M059J (cell line): Measurements from ENCODE around the gene CST3. TPM values are rescaled to one million over a fixed set of nuclear protein-coding genes. Genes with fewer than 3 reads are reported as not detected.
A peak's percentile ranks its signal among the peaks of the same experiment; 100 is the strongest.
"Not testable (repeated sequence)": the region's sequence is repeated elsewhere in the genome, so short reads cannot be mapped to it uniquely, and the experiment has no call there.

ENCODE experiments used
- DNase-seq: peaks from one replicate; pipeline ENCODE4 v3.0.0-alpha.2; 2012; ENCODE audit warnings: low read depth
- total RNA-seq: library from RNA; depleted of rRNA; stranded (reverse); fragments of >200 nt; shearing (Covaris generic); gene quantifications from 2 replicates; pipeline ENCODE4 v1.2.3, GENCODE V29; 2014

Gene CST3
- total RNA-seq, 1 experiment from 2014 or later: 411 TPM

GRCh38 chr20:23628402-23629016, 9.2 kb downstream of the CST3 start:
- DNase-seq: no peak

- DNase-seq: peak; percentile 38
These were observed 10.3 kb downstream of the CST3 start for GRCh38 chr20:23627501-23627900.

DNA sequence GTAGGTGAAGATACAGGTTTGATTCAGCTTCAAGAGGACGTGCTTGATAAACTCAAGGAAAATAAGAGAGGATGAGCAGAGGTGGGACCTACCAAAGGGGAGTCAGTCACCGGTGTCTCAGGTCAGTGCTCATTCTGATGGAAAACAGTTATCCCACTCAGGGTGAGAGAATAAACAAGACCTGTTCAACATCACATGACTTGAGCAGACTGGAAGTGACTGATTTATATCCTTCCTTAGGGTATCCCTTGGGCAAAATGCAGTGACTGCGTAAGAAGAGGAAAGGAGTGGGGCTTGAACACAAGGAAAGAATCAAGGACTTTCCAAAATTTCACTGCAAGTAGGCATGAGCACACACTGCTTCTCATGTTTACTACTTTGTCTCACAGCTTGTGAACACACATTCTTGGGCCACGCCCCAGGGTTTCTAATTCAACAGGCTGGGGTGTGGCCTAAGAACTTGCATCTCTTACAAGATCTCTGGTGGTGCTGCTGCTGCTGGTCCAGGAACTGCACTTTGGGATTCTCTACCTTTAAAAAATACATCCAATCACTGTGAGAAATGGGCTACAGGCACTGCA, 11.6 kb downstream of the CST3 start:
- peak; percentile 29 for DNase-seq

DNA sequence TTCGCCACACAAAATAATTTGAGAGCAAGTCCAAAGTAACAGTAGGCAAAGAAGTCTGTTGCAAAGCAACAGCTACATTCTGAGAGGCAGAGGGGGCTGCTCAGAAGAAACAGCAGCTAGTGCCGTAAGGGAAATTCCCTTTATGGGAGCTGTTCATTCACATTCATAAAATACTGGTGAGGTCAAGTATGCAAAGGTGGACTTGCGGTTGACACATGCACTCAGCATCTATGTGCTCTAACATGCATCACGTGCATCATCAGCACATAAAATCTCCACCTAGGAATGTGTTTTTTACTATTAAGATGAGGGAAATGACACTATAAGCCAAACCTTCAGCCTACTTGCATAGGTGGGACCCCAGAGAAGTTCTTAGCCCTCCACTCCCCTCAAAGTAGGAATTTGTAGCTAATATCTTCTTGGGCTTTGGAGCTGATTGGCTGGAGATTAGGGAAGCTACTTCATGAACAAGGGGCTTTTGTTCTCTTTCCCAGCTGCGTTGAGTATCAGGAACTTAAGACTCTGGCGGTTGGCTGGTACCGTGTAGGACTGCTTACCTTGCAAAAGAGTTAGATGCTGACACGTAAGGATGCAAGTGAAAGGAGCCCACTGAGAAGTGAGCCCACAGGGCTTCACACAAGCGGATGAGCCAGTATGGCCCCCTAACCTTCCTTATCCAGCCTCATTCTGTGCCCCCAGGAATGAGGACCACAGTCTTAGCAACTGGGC, 12.4 kb downstream of the CST3 start:
- peak; percentile 31 for DNase-seq

DNA sequence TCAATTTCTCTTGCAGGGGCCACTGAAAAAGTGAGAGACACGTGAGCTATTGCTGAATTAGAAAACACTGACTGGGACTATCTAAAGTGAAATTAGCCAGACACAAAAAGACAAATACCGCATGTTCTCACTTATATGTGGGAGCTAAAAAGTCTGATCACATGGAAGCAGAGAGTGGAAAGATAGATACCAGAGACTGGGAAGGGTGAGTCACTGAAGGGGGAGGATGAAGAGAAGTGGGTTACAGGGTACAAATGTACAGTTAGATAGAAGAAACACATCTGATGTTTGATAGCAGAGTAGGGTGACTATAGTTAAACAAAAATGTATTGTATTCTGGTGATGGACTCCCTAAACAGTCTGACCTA, 13.4 kb downstream of the CST3 start:
- DNase-seq: no peak

GRCh38 chr20:23623666-23624323, 14.0 kb downstream of the CST3 start:
- DNase-seq: no peak

DNA sequence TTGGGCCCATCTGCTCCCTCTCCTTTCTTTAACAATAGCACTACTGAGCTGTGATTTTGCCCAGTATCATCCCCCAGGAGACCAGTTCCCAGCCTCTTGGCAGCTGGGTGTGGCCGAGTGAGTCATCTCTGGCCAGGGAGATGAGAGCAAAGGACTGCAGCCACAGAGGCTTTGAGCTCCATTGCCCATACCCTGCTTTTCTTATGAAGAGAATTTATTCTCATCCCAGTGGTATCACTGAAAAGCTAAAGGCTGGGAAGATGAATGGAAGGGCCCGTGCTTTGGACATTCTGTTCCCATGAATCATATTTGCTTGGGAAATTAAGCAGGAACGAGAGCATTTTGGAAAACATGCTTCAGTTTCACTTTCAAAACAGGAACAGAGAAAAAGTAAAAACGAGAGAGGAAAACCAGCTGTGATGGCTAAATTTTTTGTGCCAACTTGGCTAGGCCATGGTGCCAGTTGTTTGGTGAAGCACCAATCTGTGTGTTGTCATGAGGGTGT, 14.9 kb downstream of the CST3 start:
- DNase-seq: peak; percentile 93

DNA sequence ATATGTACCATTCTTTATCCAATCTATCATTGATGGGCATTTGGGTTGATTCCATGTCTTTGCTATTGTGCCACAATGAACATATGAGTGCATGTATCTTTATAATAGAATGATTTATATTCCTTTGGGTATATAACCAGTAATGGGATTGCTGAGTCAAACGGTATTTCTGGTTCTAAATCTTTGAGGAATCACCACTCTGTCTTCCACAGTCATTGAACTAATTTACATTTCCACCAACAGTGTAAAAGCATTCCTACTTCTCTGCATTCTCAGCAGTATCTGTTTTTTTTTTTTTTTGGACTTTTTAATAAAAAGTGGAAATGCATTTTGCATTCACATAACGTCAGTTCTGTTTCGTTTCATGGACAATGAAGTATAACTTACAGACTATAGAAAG, 15.4 kb downstream of the CST3 start:
- DNase-seq: not testable (repeated sequence)

GRCh38 chr20:23620670-23621386, 16.9 kb downstream of the CST3 start:
- not testable (repeated sequence) for DNase-seq

DNA sequence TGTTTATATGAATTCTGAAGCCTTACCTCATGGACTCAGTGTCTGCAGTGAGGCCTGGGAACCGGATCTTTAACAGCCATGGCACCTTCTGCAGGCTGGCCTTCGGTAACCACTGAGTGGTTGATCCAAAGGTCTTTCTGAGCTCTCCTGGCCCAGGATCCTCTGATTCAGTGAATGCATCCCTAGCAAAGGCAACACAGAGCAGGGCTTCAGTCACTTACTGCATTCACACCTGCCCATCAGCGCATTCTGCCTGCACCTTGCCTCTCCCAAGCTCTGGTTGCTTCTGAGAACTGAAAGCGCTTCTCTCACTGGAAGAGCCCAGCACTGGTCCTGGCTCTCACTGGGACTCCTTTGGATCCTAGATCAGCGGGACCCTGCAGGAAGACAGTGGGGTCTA, 23.6 kb downstream of the CST3 start:
- no peak for DNase-seq

GRCh38 chr20:23613676-23614075, 24.1 kb downstream of the CST3 start:
- no peak for DNase-seq

- DNase-seq: no peak
These were observed 25.4 kb downstream of the CST3 start for GRCh38 chr20:23612396-23612795.

DNA sequence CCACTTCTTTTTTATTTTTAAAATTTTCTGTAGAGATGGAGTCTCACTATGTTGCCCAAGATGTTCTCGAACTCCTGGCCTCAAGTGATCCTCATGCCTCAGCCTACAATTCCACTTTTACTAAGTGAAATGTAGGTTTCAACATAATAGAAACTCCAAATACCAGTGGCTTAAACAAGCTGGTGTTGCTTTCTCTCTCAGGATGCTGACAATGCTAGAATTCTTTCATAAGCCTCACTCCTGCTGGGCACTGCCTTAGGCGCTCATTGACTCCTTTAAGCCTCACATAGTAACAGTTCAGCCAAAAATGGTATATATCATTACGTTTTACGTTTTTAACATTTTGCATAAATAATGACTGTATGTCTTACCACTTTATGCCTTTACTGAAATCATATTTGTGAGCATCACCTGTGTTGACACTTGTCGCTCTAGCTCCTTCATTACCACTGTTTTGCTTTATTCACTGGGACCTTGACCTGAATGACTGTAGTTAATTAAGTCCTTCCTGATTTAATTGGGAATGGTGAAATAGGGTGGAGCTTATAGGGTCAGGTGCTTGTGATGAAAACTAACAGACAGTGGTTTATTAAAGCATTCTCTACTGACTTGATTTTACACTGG, 28.2 kb downstream of the CST3 start:
- DNase-seq: no peak

- no peak for DNase-seq
These were observed 29.4 kb downstream of the CST3 start for GRCh38 chr20:23608251-23608846.

- no peak for DNase-seq
These were observed 30.1 kb downstream of the CST3 start for GRCh38 chr20:23607497-23608245.

DNA sequence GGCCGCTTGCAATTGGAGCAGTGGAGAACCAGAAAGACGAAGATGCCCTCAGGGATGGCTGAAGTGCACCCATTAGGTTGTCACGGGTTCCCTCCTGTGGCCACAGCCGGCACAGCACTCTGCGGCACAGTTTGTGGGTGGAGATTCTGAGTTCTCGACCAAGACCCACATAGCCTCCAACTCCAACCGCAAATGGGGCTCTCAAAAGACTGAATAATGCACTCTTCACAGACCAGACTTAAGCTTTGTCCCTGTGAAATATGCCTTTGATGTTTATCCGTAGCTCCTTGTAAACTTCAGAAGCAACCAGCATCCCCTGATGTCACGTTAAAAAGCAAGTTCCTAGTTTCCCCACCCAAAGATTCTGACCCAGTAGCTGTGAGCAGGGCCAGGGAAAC, 31.1 kb downstream of the CST3 start:
- peak; percentile 83 for DNase-seq

DNA sequence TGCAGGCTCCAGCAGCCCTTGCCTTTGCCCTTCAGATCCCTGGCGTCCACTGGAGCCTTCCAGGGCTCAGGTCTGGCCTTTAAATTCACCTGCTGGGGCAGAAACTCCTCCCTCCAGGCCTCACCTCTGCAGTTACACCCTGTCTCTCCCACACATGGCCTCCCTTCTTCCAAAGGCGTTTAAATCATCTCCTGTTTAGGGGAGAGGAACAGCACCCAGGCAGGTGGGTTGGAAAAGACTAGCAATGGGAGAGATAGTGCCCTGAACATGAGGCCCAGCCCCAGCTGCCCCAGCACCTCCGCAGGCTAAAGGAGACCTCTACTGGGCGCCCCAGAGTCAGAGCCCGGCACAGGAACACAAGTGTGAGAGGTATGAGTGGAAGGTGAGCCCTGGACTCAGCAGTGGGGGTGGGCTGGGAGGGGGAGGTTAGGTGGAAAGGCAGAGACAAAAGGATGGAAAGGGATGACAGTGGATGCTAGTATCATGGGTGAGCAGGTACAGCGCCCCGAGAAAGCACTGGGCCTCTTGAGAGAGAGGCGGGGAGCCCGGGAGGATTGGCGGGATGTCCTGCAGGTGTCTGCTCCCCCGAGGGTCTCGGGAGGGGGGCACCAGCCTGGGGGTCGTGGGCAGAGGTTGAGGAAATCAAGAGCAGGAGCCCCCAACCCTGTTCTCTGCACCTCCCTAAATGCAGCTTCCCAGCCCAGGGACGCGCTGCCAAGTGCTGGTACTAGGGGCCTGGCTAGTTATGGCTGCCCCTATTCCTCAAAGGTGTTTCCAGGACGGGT, 31.7 kb downstream of the CST3 start, which contains the start of gene CST9:
Gene CST9, minus strand, starts transcription at position 51 of the 785 bp plus-strand sequence. CDS start 53 bp downstream, outside the sequence.
- no peak for DNase-seq

GRCh38 chr20:23604306-23604705, 33.4 kb downstream of the CST3 start:
- DNase-seq: no peak

DNA sequence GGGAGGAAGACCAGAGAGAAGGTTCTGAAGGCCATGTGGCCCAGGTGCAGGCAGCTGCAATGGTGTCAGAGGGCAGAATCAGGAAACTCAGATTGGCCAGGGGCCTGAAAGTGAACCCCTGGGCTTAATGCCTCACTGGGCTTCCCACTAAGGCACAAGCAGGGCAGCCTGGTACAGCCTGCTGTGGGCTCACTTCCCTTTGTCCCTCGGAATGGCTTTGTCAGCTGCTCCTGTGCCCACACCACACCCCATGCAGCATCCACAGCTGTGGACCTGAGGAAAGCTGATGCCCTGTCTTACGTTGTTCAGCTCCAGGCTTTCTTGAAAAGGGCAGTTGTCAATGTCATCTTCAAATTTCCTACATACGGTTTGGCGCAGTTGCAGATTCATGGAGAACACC, 34.4 kb downstream of the CST3 start:
- no peak for DNase-seq
